SH-SY5Y (cell line): Measurements from ENCODE around the gene PKDCC.

Experiments used
- GATA2 ChIP-seq: IDR thresholded peaks from 2 replicates; pipeline ENCODE4 v1.6.1; 2011; ENCODE audit warnings: mild to moderate bottlenecking, low read depth, low read length
- GATA3 ChIP-seq: IDR thresholded peaks from 2 replicates; pipeline ENCODE4 v1.6.1; 2011; ENCODE audit warnings: low read depth, mild to moderate bottlenecking, low read length, moderate library complexity

DNA sequence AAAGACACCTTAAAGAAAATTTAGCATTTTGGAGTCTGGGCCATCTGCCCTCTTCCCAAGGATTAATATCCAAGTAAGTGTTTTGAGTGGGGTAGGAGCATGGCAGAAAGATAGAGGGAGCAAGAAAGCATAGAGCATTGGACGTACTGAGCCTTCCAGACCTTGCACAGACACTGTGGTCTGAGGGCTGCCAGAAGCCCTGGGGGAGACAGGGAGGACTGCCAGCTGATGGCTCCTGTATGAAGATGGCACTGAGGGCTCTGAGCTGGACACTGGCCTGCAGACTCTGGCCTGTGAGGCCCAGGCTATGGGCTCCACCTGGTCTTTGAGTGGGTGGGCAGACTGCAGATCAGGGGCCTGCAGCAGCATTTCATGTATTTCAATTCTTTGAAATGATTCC is 2.9 kb upstream of the PKDCC start:
- TF ChIP-seq GATA3 = no peak
- no peak for TF ChIP-seq GATA2
